Right ventricle myocardium inferior (tissue), 1 donor: ENCODE results near the gene RNU5B-1. TPM values are rescaled to one million over a fixed set of nuclear protein-coding genes. Genes with fewer than 3 reads are reported as not detected.
"Not testable (repeated sequence)": the region's sequence is repeated elsewhere in the genome, so short reads cannot be mapped to it uniquely, and the experiment has no call there.

ENCODE experiments used
- ATAC-seq: fragments of 200-7000 bp; cut with Tn5 transposase; one replicate; pipeline ENCODE4 v1.9.1; 2020; ENCODE audit warnings: mild to moderate bottlenecking, moderate library complexity
- DNase-seq: peaks from one replicate; pipeline ENCODE4 v3.0.0; 2021; ENCODE audit errors: missing footprints
- intact Hi-C: fragments of 100-400 bp; cut with DNase I; formaldehyde crosslinking; loops from one replicate; pipeline ENCODE4 v1.11.0; 2022
- long read RNA-seq: library from polyadenylated mRNA; unstranded; transcript quantifications from one replicate; pipeline ENCODE4 v2.0.0, GENCODE V29; 2021
- total RNA-seq: library from RNA; stranded (reverse); fragmentation: NEBNext Ultra II Directional; extraction: Animal tissue kit (Norgen Biotek cat#: 25700); gene quantifications from one replicate; pipeline ENCODE4 v1.2.1, GENCODE V29; 2021
- donor health status: DM: no; HTN: yes; CAD: no; lungs with severe emphysema.

RNU5B-1 gene
- total RNA-seq = 25.8 TPM
- long read RNA-seq = 0 reads

GRCh38 chr15:65304381-65305149 lies at the start of gene RNU5B-1:
TSS of gene RNU5B-1 (plus strand) at chr15:65304677.
- ATAC-seq (peak; percentile 94), DNase-seq (no peak)
- intact Hi-C loops = loop anchor here (2.0 kb wide), 1 partner anchor 120 kb away; the partner anchor contains the start of gene CLPX

GRCh38 chr15:65254758-65255157 lies 49.7 kb upstream of the RNU5B-1 start:
- intact Hi-C loops = no loop called here
- ATAC-seq (no peak), DNase-seq (no peak)

GRCh38 chr15:65255486-65256140 lies 48.9 kb upstream of the RNU5B-1 start:
- intact Hi-C loops = no loop called here
- DNase-seq (no peak), ATAC-seq (no peak)

- intact Hi-C loops = no loop called here
- no peak for DNase-seq
- ATAC-seq = peak; percentile 50
Measured at GRCh38 chr15:65258375-65259262, 45.9 kb upstream of the RNU5B-1 start.

GRCh38 chr15:65259367-65259797 lies 45.1 kb upstream of the RNU5B-1 start:
- intact Hi-C loops = no loop called here
- ATAC-seq = peak; percentile 69
- DNase-seq = no peak

- DNase-seq = no peak
- intact Hi-C loops = no loop called here
- no peak for ATAC-seq
Measured at GRCh38 chr15:65260968-65261367, 43.5 kb upstream of the RNU5B-1 start.

GRCh38 chr15:65263313-65263712 lies 41.2 kb upstream of the RNU5B-1 start:
- ATAC-seq (no peak), DNase-seq (no peak)
- intact Hi-C loops = no loop called here

GRCh38 chr15:65264863-65265430 lies 39.5 kb upstream of the RNU5B-1 start:
- DNase-seq (no peak), ATAC-seq (peak; percentile 88)
- intact Hi-C loops = no loop called here

GRCh38 chr15:65266469-65266868 lies 38.0 kb upstream of the RNU5B-1 start:
- no peak for ATAC-seq
- intact Hi-C loops = no loop called here

GRCh38 chr15:65268411-65268810 lies 36.1 kb upstream of the RNU5B-1 start:
- intact Hi-C loops = no loop called here
- ATAC-seq (no peak), DNase-seq (no peak)

More at GRCh38 chr15:65266469-65266868, 38.0 kb upstream of the RNU5B-1 start:
- no peak for DNase-seq

- intact Hi-C loops = loop anchor here (2.0 kb wide), 1 partner anchor 82 kb away; no protein-coding TSS in a partner anchor
- peak; percentile 88 for ATAC-seq
- DNase-seq = not testable (repeated sequence)
Measured at GRCh38 chr15:65270811-65271545, 33.5 kb upstream of the RNU5B-1 start.

GRCh38 chr15:65275104-65275727 lies 29.3 kb upstream of the RNU5B-1 start:
- no peak for ATAC-seq
- intact Hi-C loops = no loop called here
- no peak for DNase-seq

GRCh38 chr15:65275728-65276126 lies 28.8 kb upstream of the RNU5B-1 start:
- DNase-seq = no peak
- ATAC-seq = no peak
- intact Hi-C loops = no loop called here

- DNase-seq (no peak), ATAC-seq (no peak)
- intact Hi-C loops = no loop called here
Measured at GRCh38 chr15:65277015-65277414, 27.5 kb upstream of the RNU5B-1 start.

GRCh38 chr15:65278480-65278879 lies 26.0 kb upstream of the RNU5B-1 start:
- ATAC-seq (no peak), DNase-seq (no peak)
- intact Hi-C loops = no loop called here

GRCh38 chr15:65285291-65286068 lies 19.0 kb upstream of the RNU5B-1 start:
- intact Hi-C loops = no loop called here
- ATAC-seq (no peak), DNase-seq (no peak)

GRCh38 chr15:65286069-65286703 lies 18.3 kb upstream of the RNU5B-1 start:
- DNase-seq = peak; percentile 76
- ATAC-seq = peak; percentile 63
- intact Hi-C loops = no loop called here
